HCT116 (cell line): ENCODE measurements around the gene GSTM3. TPM values are rescaled to one million over a fixed set of nuclear protein-coding genes. Genes with fewer than 3 reads are reported as not detected.

Experiments used
- ATAC-seq: fragments of 200-7000 bp; cut with Tn5 transposase; 2 replicates; pipeline ENCODE4 v1.9.1; 2020; ENCODE audit warnings: mild to moderate bottlenecking, moderate library complexity
- BruUV-seq: library from RNA; stranded (reverse); fragments of 400-500 nt; replicated peaks from 2 replicates; lab custom pipeline; 2021; lab: Mats Ljungman, UMichigan
- CTCF ChIA-PET: fragments of 300-600 bp; sonication (Branson Sonifier 250); formaldehyde crosslinking; loops from one replicate; lab custom pipeline; 2021; ENCODE audit warnings: antibody characterized with exemption; lab: Charles Lee
- POLR2A ChIA-PET: fragments of 300-600, 350-600 bp; sonication (Branson Sonifier 250); formaldehyde crosslinking; loops from one replicate; lab custom pipeline; 2021; ENCODE audit warnings: antibody characterized with exemption; lab: Charles Lee
- RAD21 ChIA-PET, 2 experiments: fragments of 300-600 bp; sonication (Branson Sonifier 250); formaldehyde crosslinking; loops; one replicate each; lab custom pipeline; 2023; ENCODE audit warnings: low total read pairs in 2 of 2; ENCODE audit not compliant: uncharacterized antibody in 2 of 2, unreplicated experiment in 2 of 2, low non-redundant PET in 1 of 2; lab: Charles Lee
- DNase-seq: peaks from one replicate; pipeline ENCODE4 v3.0.0-alpha.2; 2010; ENCODE audit warnings: low read depth, low spot score
- H2AFZ ChIP-seq: fragments of 200-600 bp; shearing (Covaris generic), sonication (generic); 2 replicates; pipeline ENCODE4 v1.6.1; 2017; ENCODE audit warnings: low read depth, mixed run types, mixed read lengths, antibody characterized with exemption, low read length; ENCODE audit not compliant: poor library complexity, severe bottlenecking
- H3K27ac ChIP-seq: 2 replicates; pipeline ENCODE4 v1.5.1; 2012; ENCODE audit warnings: low read depth, low read length
- H3K27me3 ChIP-seq: fragments of 200-600 bp; sonication (generic); 2 replicates; pipeline ENCODE4 v1.6.1; 2016; ENCODE audit warnings: mixed run types, low read length, mixed read lengths; ENCODE audit not compliant: insufficient read depth
- H3K36me3 ChIP-seq, 2 experiments: fragments of 200-500 bp in 1 of 2; fragments of 200-600 bp in 1 of 2; sonication (Bioruptor generic) in 1 of 2; sonication (generic) in 1 of 2; 2 replicates each; pipeline versions ENCODE4 v1.5.1 to v1.6.1; 2014 to 2016; ENCODE audit warnings: low read length in 2 of 2, inconsistent platforms in 1 of 2, mixed read lengths in 1 of 2, mixed run types in 1 of 2; ENCODE audit not compliant: insufficient read depth in 2 of 2, control insufficient read depth in 1 of 2
- H3K4me1 ChIP-seq, 2 experiments: fragments of 200-600 bp in 1 of 2; sonication (generic) in 1 of 2; 2 replicates each; pipeline versions ENCODE4 v1.5.1 to v1.6.1; 2012 to 2017; ENCODE audit warnings: low read length in 2 of 2, inconsistent platforms in 1 of 2, mild to moderate bottlenecking in 1 of 2, mixed read lengths in 1 of 2, mixed run types in 1 of 2, moderate library complexity in 1 of 2; ENCODE audit not compliant: insufficient read depth in 2 of 2, control insufficient read depth in 1 of 2
- H3K4me2 ChIP-seq: fragments of 200-600 bp; sonication (generic); 2 replicates; pipeline ENCODE4 v1.6.1; 2017; ENCODE audit warnings: mixed run types, low read length, mixed read lengths
- H3K4me3 ChIP-seq, 2 experiments: fragments of 200-600 bp in 1 of 2; sonication (generic) in 1 of 2; replicated peaks in 1 of 2; 2 replicates each; pipeline ENCODE4 v1.5.1; 2011 to 2016; ENCODE audit warnings: low read length in 2 of 2, control low read depth in 1 of 2, low read depth in 1 of 2, mild to moderate bottlenecking in 1 of 2, mixed read lengths in 1 of 2, mixed run types in 1 of 2
- H3K79me2 ChIP-seq: fragments of 200-600 bp; sonication (generic); 2 replicates; pipeline ENCODE4 v1.6.1; 2017; ENCODE audit warnings: mild to moderate bottlenecking, mixed run types, low read length, moderate library complexity, mixed read lengths; ENCODE audit not compliant: insufficient read depth
- H3K9ac ChIP-seq: fragments of 200-600 bp; sonication (generic); 2 replicates; pipeline ENCODE4 v1.6.1; 2016; ENCODE audit warnings: low read length, mixed read lengths
- H3K9me2 ChIP-seq: fragments of 200-600 bp; sonication (generic), shearing (Covaris generic); 2 replicates; pipeline ENCODE4 v1.6.1; 2017; ENCODE audit warnings: mixed run types, mild to moderate bottlenecking, moderate library complexity; ENCODE audit not compliant: insufficient read depth
- H3K9me3 ChIP-seq, 2 experiments: fragments of 200-500 bp in 1 of 2; fragments of 200-600 bp in 1 of 2; sonication (Bioruptor generic) in 1 of 2; sonication (generic) in 1 of 2; 2 replicates each; pipeline ENCODE4 v1.6.1; 2014 to 2017; ENCODE audit warnings: low read length in 2 of 2, mixed read lengths in 2 of 2, inconsistent platforms in 1 of 2, low read depth in 1 of 2, mild to moderate bottlenecking in 1 of 2, mixed run types in 1 of 2, moderate library complexity in 1 of 2; ENCODE audit not compliant: control insufficient read depth in 1 of 2, insufficient read depth in 1 of 2
- H4K20me1 ChIP-seq: fragments of 200-600 bp; sonication (generic), shearing (Covaris generic); 2 replicates; pipeline ENCODE4 v1.6.1; 2017; ENCODE audit warnings: mixed run types, mild to moderate bottlenecking, moderate library complexity; ENCODE audit not compliant: insufficient read depth
- CBX3 ChIP-seq: IDR thresholded peaks from 2 replicates; pipeline ENCODE4 v1.6.1; 2012; ENCODE audit warnings: low read depth
- CEBPB ChIP-seq: IDR thresholded peaks from 2 replicates; pipeline ENCODE4 v1.6.1; 2012; ENCODE audit warnings: low read depth
- EGR1 ChIP-seq: IDR thresholded peaks from 2 replicates; pipeline ENCODE4 v1.6.1; 2012; ENCODE audit warnings: low read depth
- ELF1 ChIP-seq: IDR thresholded peaks from 2 replicates; pipeline ENCODE4 v1.6.1; 2012; ENCODE audit warnings: low read depth, borderline replicate concordance
- EZH2 ChIP-seq: fragments of 200-600 bp; sonication (generic); IDR thresholded peaks from 2 replicates; pipeline ENCODE4 v1.6.1; 2017; ENCODE audit warnings: antibody characterized with exemption, mixed run types
- EZH2phosphoT487 ChIP-seq: fragments of 200-600 bp; IDR thresholded peaks from 2 replicates; pipeline ENCODE4 v1.6.1; 2018; ENCODE audit warnings: antibody characterized with exemption, borderline replicate concordance
- FOSL1 ChIP-seq: IDR thresholded peaks from 2 replicates; pipeline ENCODE4 v1.6.1; 2012; ENCODE audit warnings: low read depth
- SIN3A ChIP-seq: IDR thresholded peaks from 2 replicates; pipeline ENCODE4 v1.6.1; 2012; ENCODE audit warnings: low read depth
- YY1 ChIP-seq: IDR thresholded peaks from 2 replicates; pipeline ENCODE4 v1.6.1; 2011; ENCODE audit warnings: low read length, low read depth, moderate library complexity, mild to moderate bottlenecking; ENCODE audit not compliant: insufficient replicate concordance; ENCODE audit errors: extremely low read depth
- ZFX ChIP-seq: fragments of 450-650 bp; IDR thresholded peaks from 2 replicates; pipeline ENCODE4 v1.6.1; 2017
- ZNF274 ChIP-seq: fragments of 200-500 bp; sonication (Bioruptor generic); IDR thresholded peaks from 2 replicates; pipeline ENCODE4 v1.6.1; 2014; ENCODE audit warnings: mild to moderate bottlenecking, low read depth, low read length, inconsistent platforms
- intact Hi-C: fragments of 100-400 bp; cut with micrococcal nuclease; formaldehyde crosslinking; loops from 2 replicates; pipeline ENCODE4 v1.10.0; 2022
- total RNA-seq: library from RNA; stranded (reverse); gene quantifications from one replicate; pipeline ENCODE4 v1.2.1, GENCODE V29; 2021; ENCODE audit not compliant: unreplicated experiment
- TF ChIP-seq, protein P1 (sequence below), 3 experiments: fragments of 200-600 bp in 1 of 3; sonication (generic) in 1 of 3; IDR thresholded peaks in 2 of 3; conservative IDR thresholded peaks in 1 of 3; 2 replicates each; pipeline ENCODE4 v1.5.1; 2012 to 2017; ENCODE audit warnings: low read depth in 2 of 3, low read length in 2 of 3, antibody characterized with exemption in 1 of 3, borderline replicate concordance in 1 of 3, control low read depth in 1 of 3, mild to moderate bottlenecking in 1 of 3, mixed read lengths in 1 of 3, mixed run types in 1 of 3, moderate library complexity in 1 of 3; ENCODE audit not compliant: insufficient read depth in 1 of 3
- TF ChIP-seq, protein P2 (sequence below): IDR thresholded peaks from 2 replicates; pipeline ENCODE4 v1.6.1; 2012
- TF ChIP-seq, protein P3 (sequence below): IDR thresholded peaks from 2 replicates; pipeline ENCODE4 v1.6.1; 2012

Gene GSTM3
- total RNA-seq, 1 experiment from 2014 or later: 0.39 TPM

DNA sequence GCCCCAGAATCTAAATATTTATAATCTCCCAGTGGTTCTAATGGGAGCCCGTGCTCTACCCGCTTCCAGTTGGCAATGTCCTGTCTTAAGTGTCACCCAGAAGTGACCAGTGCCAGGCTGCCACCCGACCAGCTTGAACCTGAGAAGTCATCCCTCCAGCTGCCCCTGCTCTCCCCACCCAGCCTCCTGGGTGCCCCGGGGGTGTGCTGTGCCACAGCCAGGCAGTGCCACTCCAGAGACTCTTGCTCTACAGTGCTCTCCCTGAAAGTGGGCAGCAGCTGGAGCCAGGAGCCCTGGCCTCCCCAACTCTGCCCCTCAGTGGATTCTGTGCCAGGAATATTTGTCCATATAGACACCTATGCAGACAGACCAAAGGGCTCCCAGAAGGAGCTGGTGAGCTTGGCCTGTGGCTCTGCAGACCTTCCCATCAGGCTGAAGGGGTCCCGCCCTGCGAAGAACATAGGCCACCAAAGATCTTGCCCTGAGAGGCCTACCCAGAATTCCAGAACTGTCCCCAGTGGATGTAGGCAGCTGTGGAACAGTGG, 31.9 kb upstream of the GSTM3 start (continued):
- TF ChIP-seq, protein P1, sequence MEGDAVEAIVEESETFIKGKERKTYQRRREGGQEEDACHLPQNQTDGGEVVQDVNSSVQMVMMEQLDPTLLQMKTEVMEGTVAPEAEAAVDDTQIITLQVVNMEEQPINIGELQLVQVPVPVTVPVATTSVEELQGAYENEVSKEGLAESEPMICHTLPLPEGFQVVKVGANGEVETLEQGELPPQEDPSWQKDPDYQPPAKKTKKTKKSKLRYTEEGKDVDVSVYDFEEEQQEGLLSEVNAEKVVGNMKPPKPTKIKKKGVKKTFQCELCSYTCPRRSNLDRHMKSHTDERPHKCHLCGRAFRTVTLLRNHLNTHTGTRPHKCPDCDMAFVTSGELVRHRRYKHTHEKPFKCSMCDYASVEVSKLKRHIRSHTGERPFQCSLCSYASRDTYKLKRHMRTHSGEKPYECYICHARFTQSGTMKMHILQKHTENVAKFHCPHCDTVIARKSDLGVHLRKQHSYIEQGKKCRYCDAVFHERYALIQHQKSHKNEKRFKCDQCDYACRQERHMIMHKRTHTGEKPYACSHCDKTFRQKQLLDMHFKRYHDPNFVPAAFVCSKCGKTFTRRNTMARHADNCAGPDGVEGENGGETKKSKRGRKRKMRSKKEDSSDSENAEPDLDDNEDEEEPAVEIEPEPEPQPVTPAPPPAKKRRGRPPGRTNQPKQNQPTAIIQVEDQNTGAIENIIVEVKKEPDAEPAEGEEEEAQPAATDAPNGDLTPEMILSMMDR (IDR thresholded peaks at IDR 0.05 in 2 of 3, conservative IDR thresholded peaks at IDR 0.05 in 1 of 3; ENCODE audit: borderline replicate concordance in 1 of 3, insufficient read depth in 1 of 3, low read depth in 2 of 3, low read length in 2 of 3): no peak
- no peak for TF ChIP-seq SIN3A
- TF ChIP-seq, all 23 proteins: peak for 0

DNA sequence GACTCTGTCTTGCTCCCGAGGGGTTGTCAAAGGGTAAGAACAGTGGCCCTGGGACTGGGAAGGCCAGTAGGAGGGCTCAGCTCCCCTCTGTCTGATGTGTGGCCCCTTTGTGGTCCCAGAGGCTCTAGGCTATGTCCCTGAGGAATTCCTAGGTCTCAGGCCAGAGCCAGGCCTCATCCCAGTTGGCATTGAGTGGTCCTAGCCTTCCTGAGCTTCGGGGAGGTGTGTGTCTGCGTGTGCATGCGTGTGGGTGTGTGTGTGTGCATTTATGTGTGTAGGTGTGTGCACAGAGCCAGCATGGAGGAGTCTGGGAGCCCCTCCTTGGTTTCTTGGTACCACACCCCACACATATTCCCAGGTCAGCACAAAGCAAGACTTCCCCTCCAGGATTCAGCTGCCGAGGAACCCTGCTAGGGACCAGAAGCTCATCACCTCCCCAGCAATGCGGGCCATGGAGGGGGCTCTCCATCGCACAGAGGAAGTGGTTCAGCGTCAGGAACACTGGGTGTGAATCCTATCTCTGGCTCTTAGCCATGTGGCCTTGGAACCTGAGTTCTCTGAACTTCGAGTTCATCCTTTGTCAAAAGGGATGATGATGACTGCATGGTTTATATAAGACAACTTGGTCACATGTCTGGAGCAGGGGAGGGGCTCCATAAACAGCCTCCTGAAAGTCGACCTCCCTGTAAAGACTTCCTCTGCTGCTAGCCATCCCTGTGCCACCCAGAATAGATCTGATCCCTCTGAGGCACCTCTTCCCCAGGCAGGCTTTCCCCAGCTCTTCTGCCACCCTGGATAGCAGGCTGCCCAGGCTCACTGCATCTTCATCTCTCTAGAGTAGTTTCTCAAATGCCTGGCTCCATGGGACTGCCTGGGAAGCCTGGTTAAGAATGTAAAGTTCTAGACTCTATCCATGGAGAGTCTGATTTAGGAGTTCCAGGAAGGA, 31.1 kb upstream of the GSTM3 start:
- DNase-seq (no peak), ATAC-seq (no peak)
- H4K20me1 ChIP-seq: no peaks in the 10 kb centered on the region
- no peak overlapping the region for H3K4me2 ChIP-seq
- H3K4me3 ChIP-seq: no peak overlapping the region
- no peaks in the 10 kb centered on the region for H3K9me3 ChIP-seq
- BruUV-seq: no TSS peak
- H3K27me3 ChIP-seq: no peaks in the 10 kb centered on the region
- H3K36me3 ChIP-seq: no peaks in the 10 kb centered on the region
- POLR2A ChIA-PET: interaction anchor here (0.9 kb wide), 1 partner anchor 226 kb away, joined by 3 read pairs; no protein-coding TSS in a partner anchor
- H3K9me2 ChIP-seq: no peaks in the 10 kb centered on the region
- RAD21 ChIA-PET: interaction anchor here in 1 of 2 experiments (0.7 to 1.2 kb wide), 2 partner anchors 213 to 226 kb away, joined by 3 to 6 read pairs; partner anchors contain the start of gene AHCYL1
- no peak overlapping the region for H3K9ac ChIP-seq
- H3K79me2 ChIP-seq: no peaks in the 10 kb centered on the region
- intact Hi-C loops: no loop called here
- CTCF ChIA-PET: interaction anchor here (1.2 to 19.5 kb wide), 6 partner anchors 54 to 226 kb away, joined by 3 to 396 read pairs (median 20); partner anchors contain the start of genes AHCYL1 and GNAI3
- no peak overlapping the region for H2AFZ ChIP-seq
- H3K27ac ChIP-seq: no peak overlapping the region
- H3K4me1 ChIP-seq: peaks cover 0 to 16% of the 10 kb centered on the region in 2 experiments; a peak in 2 of 4 replicates
- no peak for TF ChIP-seq ELF1
- no peak for TF ChIP-seq ZNF274
- TF ChIP-seq ZFX: no peak
- TF ChIP-seq FOSL1: no peak
- no peak for TF ChIP-seq EGR1
- TF ChIP-seq EZH2: no peak
- TF ChIP-seq CEBPB: no peak
- TF ChIP-seq, protein P2, sequence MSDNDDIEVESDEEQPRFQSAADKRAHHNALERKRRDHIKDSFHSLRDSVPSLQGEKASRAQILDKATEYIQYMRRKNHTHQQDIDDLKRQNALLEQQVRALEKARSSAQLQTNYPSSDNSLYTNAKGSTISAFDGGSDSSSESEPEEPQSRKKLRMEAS: no peak
- TF ChIP-seq YY1: no peak
- TF ChIP-seq, protein P3, sequence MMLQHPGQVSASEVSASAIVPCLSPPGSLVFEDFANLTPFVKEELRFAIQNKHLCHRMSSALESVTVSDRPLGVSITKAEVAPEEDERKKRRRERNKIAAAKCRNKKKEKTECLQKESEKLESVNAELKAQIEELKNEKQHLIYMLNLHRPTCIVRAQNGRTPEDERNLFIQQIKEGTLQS: no peak
- TF ChIP-seq CBX3: no peak
- no peak for TF ChIP-seq EZH2phosphoT487
